Lower leg skin (tissue), 4 donors: Measurements from ENCODE around the gene PREX1. TPM values are rescaled to one million over a fixed set of nuclear protein-coding genes. Genes with fewer than 3 reads are reported as not detected.

Experiments used
- DNase-seq, 2 donors: peaks; one replicate each; pipeline ENCODE4 v3.0.0-alpha.2; 2019; ENCODE audit warnings: low spot score in 2 of 2
- H3K4me3 ChIP-seq: fragments of 200-600 bp; sonication (generic); 2 replicates; pipeline ENCODE4 v1.5.1; 2017; ENCODE audit warnings: mild to moderate bottlenecking, low read depth; ENCODE audit not compliant: poor library complexity, severe bottlenecking
- CTCF ChIP-seq, 3 donors: fragments of 450-650 bp; IDR thresholded peaks; one replicate each; pipeline ENCODE4 v1.5.1; 2016; ENCODE audit warnings: antibody characterized with exemption in 3 of 3, mild to moderate bottlenecking in 3 of 3, moderate library complexity in 2 of 3
- POLR2A ChIP-seq, 2 donors: fragments of 450-650 bp; IDR thresholded peaks; one replicate each; pipeline ENCODE4 v1.6.1; 2016 to 2017; ENCODE audit warnings: antibody characterized with exemption in 2 of 2, mild to moderate bottlenecking in 1 of 2, moderate library complexity in 1 of 2
- WGBS, 2 donors: methylation state at CpG; one replicate each; pipeline ENCODE4 v1.1.5; 2018; 5-methylcytosine and 5-hydroxymethylcytosine counted together
- intact Hi-C: fragments of 100-400 bp; cut with DNase I; formaldehyde crosslinking; loops from one replicate; pipeline ENCODE4 v1.15.0; 2023; ENCODE audit warnings: low total_unique reads
- total RNA-seq, 4 donors: library from RNA; depleted of rRNA; stranded (reverse); fragments of >200 nt; gene quantifications; one replicate each; pipeline ENCODE4 v1.1.0, GENCODE V29; 2016

PREX1 gene
- total RNA-seq, 4 donors from 2014 or later, result 5.4 to 18.6 (median 7.9) TPM

GRCh38 chr20:48644286-48644828 is 183.4 kb downstream of the PREX1 start:
- 80 to 85% methylated on average over 15 of the region's 15 CpGs for WGBS, 2 donors
- intact Hi-C loops, result no loop called here

GRCh38 chr20:48642105-48642880 is 185.5 kb downstream of the PREX1 start:
- intact Hi-C loops, result no loop called here
- TF ChIP-seq CTCF (IDR thresholded peaks at IDR 0.05) (no peak), POLR2A (IDR thresholded peaks at IDR 0.05) (no peak)
- H3K4me3 ChIP-seq, result no peak overlapping the region
- 88 to 89% methylated on average over 10 to 11 of the region's 11 CpGs for WGBS, 2 donors
- DNase-seq, result no peak

More at GRCh38 chr20:48644286-48644828, 183.4 kb downstream of the PREX1 start:
- no peak overlapping the region for H3K4me3 ChIP-seq
- TF ChIP-seq CTCF (IDR thresholded peaks at IDR 0.05), result no peak
- no peak for TF ChIP-seq POLR2A (IDR thresholded peaks at IDR 0.05)
- DNase-seq, result no peak

- WGBS, 2 donors, result 91 to 97% methylated on average over 2 of the region's 2 CpGs
- H3K4me3 ChIP-seq, result no peak overlapping the region
- TF ChIP-seq POLR2A (IDR thresholded peaks at IDR 0.05) (no peak), CTCF (IDR thresholded peaks at IDR 0.05) (no peak)
- no peak for DNase-seq
- intact Hi-C loops, result no loop called here
Observed at GRCh38 chr20:48640871-48641270, 186.9 kb downstream of the PREX1 start.

- WGBS, 2 donors, result 83 to 88% methylated on average over 5 of the region's 5 CpGs
- H3K4me3 ChIP-seq, result no peak overlapping the region
- TF ChIP-seq CTCF (IDR thresholded peaks at IDR 0.05) (no peak), POLR2A (IDR thresholded peaks at IDR 0.05) (no peak)
- intact Hi-C loops, result no loop called here
- DNase-seq, result no peak
Observed at GRCh38 chr20:48639899-48640298, 187.9 kb downstream of the PREX1 start.

- WGBS, 2 donors, result 78 to 88% methylated on average over 10 to 11 of the region's 11 CpGs
- intact Hi-C loops, result no loop called here
- no peak overlapping the region for H3K4me3 ChIP-seq
- TF ChIP-seq CTCF (IDR thresholded peaks at IDR 0.05) (no peak), POLR2A (IDR thresholded peaks at IDR 0.05) (no peak)
- no peak for DNase-seq
Observed at GRCh38 chr20:48638546-48638945, 189.3 kb downstream of the PREX1 start.
